LHCN-M2 (cell line): ENCODE results near the gene PDXK. TPM values are rescaled to one million over a fixed set of nuclear protein-coding genes. Genes with fewer than 3 reads are reported as not detected.

Experiments used
- DNase-seq: peaks from one replicate; pipeline ENCODE4 v3.0.0-alpha.2; 2012; ENCODE audit warnings: low read depth
- total RNA-seq: library from RNA; depleted of rRNA; stranded (reverse); fragments of >200 nt; gene quantifications from 2 replicates; pipeline ENCODE4 v1.2.3, GENCODE V29; 2014

Gene PDXK
- total RNA-seq, 1 experiment from 2014 or later, result 59.9 TPM

DNA sequence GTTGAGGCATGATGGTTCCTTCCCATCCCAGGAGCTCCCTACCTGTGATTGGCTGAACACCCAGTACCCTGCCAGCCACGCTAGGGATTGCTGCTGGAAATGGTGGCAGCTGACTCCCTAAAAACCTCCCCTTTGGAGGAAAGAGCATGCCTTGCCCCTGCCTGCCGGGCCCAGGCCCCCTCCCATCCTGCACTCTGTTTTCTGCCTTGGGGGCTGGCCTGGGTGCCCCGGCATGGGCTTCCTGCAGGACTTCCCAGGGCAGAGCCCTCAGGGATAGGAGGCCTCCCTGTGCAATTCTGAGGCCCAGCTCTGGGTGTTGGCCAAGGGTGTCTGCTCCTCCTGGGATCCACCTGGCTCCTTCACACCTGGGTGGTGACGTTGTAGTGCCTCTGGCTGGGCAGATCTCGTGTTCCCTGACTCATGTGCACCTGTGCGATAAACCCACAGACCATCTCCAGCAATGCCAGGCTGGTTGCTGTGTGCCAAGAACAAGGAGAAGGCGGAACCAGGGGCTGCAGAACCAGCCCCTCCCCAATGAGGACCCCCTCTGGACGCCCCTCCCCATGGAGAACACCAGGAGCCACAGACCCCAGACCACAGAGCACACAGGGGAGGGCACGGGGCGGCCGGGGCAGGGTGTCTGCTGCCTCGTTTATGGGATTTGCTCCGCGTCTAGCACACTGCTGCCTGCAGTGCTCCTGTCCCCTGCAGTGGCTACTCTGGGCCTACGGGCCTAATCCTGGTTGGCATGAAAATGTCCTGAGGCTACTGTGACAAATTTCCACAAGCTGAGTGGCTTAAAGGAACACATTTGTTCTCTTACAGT, 43.6 kb downstream of the PDXK start:
- no peak for DNase-seq

DNA sequence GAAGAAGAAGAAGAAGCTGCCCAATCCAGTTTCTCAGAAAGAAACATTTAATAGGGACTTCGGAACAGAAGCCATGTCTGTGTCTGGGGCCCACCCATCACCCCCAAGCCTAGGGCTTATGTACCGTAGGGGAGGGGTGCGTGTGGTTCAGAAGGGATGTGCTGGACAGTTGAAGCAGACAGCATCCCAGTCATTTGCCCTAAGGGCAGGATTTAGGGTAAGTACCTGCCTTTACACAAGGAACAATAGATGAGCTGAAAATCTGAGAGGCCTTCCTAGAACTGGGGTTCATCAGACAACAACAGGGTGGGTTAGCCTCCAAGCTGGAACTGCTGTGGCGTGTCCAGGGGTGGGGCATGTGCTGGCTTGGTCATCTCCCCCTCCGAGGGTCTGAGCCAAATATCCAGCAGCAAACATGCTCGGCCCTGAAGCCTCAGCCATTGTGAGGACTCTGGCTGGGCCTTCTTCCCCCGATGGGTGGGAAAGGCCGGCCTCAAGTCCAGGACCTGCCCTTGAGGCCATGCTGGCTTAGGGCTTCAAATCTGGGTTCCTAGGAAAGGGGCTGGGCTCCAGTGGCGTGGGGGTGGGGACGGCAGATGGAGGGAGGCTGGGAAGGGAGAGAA, 45.1 kb downstream of the PDXK start:
- no peak for DNase-seq

DNA sequence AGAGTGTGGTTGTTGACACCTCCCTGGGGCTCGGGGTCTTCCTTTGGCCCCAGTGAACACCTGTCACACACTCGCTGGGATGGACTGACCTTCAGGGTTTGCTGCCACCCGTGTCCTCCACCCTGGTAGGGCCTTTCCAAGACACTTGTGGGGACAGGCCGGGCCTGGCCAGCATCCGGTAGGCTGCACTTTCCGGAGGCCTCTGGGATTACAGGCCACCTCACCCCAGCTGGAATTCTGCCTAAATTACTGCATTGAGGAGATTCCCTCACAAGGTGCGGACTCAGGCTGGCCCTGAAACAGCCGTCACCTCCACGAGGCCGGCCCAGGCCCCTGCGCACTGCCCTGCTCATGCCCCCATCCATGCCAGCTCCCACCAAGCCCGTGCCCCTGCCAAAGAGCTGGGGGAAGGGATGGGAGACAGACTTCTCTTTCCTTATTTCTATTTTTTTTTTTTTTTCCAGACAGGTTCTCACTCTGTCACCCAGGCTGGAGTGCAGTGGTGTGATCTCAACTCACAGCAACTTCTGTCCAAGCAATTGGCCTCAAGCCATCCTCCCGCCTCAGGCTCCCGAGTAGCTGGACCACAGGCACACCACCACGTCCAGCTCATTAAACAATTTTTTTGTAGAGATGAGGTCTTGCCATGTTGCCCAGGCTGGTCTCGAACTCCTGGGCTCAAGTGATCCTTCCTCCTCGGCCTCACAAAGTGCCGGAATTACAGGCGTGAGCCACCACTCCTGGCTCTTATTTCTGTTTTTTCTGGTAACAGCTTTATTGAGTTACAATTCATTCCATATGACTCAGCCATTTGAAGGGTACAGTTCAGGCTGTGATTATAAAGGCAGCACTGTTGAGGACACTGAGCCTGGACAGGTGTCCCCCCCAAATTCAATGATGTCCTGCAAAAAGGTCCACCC, 45.9 kb downstream of the PDXK start:
- DNase-seq, result no peak

DNA sequence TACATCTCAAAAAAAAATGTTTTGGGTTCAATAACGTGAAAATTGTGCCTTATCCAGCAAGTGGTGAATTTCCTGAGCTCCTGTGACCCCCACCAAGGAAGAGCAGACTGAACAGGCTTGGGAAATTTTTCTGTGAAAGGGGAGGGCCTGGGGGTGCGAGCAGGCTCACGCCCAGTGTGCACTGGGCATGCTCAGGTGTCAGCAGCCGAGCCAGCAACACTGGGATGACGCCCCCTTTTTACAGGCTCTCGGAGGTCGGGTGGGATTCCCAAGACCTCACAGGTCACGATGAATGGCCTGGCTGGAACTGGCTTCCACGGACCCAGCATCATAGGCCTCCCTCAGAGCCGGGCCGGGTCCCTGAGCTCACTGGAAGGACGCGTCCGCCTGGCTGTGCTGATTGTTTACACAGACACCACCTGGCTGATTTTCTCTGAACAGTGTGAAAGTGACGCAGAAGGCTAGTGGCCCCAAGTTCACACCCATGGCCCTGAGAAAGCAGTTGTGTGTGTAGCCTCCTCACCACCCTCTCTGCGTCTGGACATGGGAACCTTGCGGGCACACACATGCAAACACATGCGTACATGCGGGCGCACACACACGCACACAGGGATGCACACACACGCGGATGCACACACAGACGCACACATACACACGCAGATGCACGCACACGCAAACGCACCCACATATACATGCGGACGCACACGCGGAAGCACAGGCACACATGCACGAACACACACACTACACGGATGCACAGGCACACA, 48.0 kb downstream of the PDXK start:
- DNase-seq, result no peak

DNA sequence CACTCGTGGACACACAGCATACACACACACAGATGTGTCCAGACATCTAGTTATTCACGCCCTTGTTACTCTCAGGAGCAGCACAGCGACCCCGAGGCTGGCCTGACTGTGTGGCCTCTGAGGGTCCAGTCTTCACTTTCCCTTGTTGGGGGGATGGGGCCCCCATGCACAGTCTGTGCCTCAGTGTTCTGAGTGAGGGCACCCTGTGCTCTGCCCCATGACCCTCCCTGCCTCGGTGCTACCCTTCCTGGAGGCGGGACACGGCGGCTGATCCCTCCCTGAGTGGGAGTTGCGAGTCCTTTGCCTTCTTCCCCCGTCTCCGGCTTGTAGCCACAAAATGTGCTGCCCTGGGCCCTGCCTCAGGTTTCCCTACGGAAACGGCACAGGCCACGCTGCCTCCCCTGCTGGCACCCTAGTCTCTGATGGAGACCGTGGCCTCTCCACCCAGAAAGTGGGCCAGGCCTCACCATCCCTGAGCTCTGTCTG, 48.6 kb downstream of the PDXK start:
- no peak for DNase-seq

DNA sequence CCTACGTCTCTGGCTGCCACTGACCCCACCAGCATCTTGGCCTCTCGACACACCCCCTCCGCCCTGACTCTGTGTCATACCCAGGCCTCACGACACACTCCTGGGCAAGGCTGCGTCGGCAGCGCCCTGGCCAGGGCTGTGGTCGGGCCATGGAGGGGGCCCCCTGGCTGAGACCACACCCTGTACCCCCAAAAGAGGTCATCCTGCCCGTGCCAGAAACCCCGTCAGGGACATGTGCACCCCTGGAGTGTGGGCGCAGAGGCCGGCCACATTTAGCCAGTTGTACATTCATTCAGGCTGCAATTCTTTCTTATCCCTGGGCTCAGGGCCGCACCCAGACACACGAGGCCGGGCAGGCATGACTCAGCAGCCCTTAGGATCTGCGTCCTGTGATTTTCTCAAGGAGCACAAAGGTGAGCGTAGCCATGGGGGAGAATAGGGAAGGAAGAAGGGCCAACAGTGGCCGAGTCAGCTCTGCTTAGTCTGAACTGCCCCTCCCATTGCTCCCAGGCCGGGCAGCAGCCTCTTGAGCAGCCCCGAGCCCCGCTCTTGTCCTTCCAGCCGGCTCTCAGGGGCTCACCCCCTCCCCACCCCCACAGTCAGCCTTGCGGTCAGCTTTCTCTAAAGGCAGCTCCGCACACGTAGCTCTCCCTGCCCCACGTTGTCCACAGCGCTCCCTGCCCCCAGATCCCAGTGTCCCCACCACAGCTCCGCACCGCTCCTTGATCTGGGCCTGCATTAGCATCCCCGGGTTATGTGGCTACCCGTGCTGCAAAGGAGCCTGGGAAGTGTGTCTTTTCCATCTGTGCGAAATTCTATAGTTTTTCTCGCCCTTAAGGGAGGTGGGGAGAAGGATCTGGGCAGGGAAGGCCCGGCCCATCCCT, 49.3 kb downstream of the PDXK start:
- DNase-seq, result peak; percentile 54

DNA sequence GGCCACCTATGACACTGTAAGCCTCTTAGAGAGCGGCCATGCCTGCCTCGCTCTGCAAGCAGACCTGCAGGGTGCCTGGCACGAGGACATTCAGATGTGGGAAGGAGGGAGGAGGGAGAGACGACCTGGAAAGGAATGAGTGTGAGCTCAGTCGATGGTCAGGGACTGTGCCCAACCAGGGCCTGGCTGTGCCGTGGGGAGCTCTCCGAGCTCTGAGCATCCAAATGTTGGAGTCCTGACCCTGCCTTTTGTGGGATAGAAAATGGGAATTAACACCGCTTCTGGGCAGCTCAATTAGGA, 49.9 kb downstream of the PDXK start:
- DNase-seq, result no peak

DNA sequence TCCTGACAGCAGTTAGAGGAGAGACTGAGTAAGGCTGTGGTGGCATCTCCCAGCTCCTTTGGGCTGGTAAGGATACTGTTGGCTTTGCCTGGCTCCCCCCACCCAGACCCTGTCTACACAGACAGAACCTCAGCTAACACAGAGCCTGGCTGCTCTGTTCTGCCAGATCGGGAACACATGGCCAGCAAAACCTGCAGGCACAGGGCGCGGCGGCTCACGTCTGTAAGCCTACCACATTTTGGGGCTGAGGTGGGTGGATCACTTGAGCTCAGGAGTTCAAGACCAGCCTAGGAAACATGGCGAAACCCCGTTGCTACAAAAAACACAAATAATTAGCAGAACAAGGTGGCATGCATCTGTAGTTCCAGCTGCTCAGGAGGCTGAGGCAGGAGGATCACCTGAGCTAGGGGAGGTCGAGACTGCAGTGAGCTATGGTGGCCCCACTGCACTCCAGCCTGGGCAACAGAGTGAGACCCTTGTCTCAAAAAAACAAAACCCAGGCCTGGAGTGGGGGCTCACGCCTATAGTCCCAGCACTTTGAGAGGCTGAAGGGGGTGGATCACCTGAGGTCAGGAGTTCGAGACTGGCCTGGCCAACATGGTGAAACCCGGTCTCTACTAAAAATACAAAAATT, 50.5 kb downstream of the PDXK start:
- no peak for DNase-seq

DNA sequence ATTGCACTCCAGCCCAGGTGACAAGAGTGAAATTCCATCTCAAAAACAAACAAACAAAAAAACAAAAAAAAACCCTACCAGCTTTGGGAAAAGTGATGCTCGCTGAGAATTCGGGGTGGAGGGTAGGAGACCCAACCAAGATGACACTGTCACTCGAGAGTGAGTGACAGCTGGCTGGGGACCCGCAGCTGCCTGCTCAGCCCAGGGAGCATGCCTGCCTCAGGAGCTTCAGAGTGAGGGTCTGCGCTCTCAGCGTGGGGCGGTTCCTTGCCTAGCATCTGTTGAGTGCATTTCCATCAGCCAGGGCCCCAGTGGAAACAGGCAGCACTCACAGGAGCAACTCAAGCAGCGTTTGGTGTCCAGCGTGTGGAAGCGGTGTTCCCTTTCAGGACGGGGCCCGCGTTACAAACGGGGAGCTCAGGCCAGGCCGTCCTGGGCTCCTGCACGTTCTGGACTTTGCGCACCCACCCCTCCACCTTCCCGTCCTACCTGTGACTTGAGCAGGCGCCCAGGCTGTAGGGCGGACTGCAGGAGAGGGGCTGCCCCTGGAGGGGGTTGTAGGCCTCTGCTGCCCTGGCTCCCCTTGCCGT, 51.2 kb downstream of the PDXK start:
- no peak for DNase-seq

DNA sequence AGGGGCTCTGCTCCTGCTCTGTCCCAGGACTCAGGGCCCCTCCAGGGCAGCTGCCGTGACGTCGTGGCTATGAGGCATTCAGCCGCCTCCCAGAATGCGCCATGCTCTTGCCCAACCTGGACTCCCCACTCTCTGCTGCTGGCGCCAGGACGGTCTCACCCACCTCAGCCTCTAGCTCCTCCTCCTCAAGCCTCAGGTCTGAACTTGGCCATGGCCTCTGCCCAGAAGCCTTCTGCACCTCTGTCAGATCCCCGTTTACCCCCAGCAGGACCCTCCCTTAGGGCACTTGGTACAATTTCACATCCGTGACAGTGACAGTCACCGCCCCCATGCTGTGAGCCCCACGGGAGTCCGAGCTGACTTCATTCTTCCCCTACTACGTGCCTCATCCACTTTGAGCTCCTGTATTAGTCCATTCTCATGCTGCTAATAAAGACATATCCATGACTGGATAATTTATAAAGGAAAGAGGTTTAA, 52.3 kb downstream of the PDXK start:
- DNase-seq, result no peak

DNA sequence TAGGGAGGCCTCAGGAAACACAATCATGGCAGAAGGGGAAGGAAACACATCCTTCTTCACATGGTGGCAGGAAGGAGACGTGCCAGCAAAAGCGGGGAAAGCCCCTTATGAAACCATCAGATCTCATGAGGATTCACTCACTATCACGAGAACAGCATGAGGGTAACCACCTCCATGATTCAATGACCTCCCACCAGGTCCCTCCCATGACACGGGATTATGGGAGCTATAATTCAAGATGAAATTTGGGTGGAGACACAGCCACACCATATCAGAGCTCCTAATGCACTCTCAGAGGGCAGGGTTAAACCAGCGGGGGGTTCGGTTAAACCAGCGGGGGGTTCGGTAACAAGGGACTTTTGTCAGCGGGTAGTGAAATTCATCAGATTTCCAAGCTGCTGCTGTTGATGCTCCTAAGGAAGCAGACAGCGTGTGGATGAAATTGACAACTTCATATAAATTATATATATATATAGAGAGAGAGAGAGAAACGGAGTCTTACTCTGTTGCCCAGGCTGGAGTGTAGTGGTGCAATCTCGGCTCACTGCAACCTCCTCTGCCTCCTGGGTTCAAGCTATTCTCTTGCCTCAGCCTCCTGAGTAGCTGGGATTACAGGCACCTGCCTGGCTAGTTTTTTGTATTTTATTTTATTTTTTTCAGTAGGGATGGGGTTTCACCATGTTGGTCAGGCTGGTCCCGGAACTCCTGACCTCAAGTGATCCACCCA, 52.9 kb downstream of the PDXK start:
- DNase-seq, result no peak

DNA sequence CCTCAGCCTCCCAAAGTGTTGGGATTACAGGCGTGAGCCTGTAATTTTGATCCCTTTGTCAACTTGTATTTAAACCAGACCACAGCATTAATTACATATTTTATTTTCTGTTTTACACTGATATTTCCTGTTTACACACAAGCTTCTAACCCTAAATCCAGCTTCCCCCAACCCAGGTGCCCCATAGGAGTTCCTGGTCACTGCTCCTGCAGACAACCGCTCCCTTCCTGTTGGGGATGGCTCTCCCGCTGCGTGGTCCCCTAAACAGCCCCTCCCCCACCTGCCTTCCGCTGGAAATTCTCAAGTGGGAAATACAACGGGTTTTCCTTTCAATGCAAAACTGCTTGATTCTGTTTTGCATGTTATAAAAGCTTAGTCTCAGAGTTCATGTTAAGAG, 53.5 kb downstream of the PDXK start:
- no peak for DNase-seq

DNA sequence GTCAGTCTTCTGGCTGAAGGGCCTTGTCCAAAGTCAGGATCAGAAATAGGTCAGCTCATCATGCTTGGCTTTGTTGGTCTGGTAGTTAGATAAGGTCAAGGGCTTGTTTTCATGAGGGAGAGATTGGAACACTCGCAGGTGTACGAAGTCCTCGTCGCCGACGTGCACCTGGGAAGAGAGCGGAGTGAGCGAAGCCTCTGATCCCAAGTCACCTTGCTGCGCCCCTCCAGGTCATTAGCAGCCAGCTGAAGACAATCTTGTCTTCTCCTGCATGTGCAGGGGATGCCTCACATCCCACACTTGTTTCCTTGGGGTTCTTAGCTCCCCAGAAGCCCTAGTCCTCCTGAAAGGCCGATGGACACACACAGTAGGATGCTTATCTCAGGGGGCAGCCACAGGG, 55.2 kb downstream of the PDXK start:
- DNase-seq, result no peak

DNA sequence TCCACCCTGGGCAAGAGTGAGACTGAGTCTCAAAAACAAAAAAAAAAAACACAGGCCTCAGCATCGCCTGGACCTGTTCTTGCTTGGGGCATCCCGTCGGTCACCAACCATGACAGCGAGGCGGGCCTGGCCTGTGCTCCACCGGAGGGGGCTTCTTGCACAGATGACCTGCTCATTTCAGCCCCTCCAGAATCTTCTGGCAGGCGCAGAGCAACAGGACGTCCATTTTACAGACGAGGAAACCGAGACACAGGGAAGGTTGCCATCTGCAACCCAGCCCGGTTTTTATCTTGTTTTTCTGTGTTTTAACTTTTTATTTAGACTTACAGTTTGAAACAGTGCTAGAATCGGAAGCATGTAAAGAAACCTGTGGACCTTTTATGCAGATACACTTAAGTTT, 56.3 kb downstream of the PDXK start:
- DNase-seq, result no peak

DNA sequence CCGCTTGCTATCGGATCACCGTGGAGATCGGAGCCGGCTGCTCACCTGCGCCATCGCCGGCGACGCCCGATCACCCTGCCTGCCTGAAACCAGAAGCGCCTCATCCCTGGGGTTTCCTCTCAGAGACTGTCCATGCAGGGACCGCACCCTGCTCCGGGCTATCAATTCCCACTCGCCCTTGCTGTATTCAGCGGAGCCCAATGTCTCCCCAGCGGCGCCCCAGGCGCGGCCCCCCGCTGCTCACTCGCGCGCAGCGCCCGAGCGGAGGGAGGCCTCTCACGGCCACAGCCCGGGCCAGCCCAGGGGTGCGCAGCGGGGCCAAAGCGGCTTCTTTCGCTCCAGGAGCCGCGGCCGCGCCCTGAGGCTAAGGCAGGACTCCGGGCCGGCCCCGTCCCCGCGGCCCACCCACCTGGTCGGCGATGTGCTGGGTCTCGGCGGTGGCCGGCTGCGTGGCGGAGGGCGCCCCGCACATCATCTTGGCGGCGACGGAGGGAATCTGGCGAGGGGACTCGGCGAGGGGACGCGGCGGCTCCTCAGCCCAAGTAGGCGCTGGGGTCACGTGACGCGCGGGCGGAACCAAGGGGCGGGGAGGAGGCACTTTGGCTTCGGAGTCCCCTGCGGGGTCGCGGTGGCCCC, 57.0 kb downstream of the PDXK start, which contains the start of gene CSTB:
Gene CSTB (minus strand): TSS at position 514 of the 636 bp plus-strand sequence. CDS start 39 bp downstream, at position 475.
- DNase-seq, result peak; percentile 39

DNA sequence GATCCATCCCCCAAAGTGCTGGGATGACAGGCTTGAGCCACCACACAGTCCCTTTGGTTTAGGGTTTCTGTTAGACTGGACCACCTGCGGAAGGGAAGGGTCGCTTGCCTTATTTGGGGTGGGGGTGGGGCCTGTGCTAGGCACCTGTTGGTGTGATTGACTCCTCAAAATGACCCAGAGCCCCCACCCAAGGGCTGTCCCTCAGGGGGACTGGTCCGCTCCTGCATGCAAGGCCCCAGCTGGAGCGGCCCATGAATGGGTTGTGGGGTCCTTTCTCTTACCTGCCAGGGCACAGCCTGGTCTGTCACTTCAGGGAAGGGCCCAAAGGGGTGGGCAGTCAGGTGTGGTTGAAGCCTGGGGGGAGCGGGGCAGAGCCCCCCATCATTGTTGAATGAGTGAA, 59.0 kb downstream of the PDXK start:
- DNase-seq, result no peak

DNA sequence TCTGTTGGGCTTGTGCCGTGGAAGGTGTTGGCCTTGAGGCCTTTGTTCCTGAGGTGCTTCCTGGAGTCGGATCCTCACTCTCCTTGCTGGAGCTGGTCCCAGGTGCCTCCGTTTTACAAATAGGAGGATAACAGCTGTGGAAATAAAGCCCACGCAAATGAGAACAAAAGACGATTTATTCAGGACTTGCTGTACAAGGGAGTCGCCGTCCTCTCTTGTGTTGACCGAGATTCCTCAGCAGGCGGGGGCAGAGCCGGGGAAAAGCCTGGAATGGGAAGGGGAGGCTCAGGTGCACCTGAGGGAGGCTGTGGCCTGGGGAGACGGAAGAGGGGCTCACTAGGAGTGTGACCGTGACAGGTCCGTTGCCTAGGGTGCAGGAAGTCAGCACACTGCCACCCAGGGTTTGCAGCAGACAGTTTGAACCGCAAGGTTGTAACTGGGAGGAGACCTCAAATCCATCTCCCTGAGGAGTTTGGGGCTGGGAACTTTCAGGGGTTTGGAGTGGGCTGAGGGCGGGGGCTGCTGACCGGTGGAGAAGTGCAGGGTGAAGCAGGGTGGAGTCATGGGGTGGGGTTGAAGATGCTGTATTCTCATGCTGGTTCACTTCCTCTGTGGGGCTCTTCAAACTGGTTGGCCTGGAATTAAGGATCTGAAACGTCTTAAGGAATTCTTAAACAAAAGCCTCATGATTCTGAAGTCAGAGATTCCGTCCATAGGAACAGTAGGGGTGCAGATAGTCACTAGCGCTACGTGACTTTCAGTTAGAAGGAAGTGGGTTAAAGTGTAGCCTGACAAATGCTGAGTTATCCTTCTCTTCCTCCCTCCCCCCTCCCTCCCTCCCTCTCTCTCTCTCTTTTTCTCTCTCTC, 59.8 kb downstream of the PDXK start:
- no peak for DNase-seq
